ENCODE data around the gene SLC16A5. TPM values are rescaled to one million over a fixed set of nuclear protein-coding genes. Genes with fewer than 3 reads are reported as not detected.

Gene SLC16A5
- total RNA-seq, 2 donors from 2014 or later: 28.8 to 54.0 TPM

DNA sequence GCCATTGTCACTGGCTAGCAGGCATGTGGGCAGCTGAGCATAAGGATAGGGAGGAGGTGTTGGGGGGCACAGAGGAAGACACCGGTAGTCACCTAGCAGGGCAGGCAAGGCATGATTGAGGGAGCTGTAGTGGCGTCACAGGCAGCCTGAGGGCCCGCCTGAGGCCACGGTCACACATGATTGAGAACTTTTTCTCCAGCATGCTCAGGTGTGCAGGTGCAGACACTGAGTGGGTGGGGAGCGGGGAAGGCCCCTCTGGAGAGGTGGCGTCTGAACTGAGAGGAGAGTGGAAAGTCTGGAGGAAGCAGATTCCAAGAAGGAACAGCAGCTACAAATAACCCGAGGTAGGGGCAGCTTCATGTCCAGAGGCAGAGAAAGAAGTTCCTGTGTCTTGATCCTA, 11.1 kb downstream of the SLC16A5 start:
- DNase-seq: peak; percentile 54
- H3K4me3 ChIP-seq (ENCODE audit: low read length): no peak overlapping the region
- H3K27ac ChIP-seq (ENCODE audit: low read depth, low read length): no peak overlapping the region
- WGBS, 2 experiments (ENCODE audit: insufficient coverage in 1 of 2, insufficient read length in 1 of 2): 83 to 93% methylated on average over 5 to 7 of the region's 7 CpGs
- peaks cover 23% of the 10 kb centered on the region for H3K36me3 ChIP-seq (ENCODE audit: control insufficient read depth, insufficient read depth, low read length)
- H3K4me1 ChIP-seq (ENCODE audit: control insufficient read depth, insufficient read depth, low read length): peaks cover 4% of the 10 kb centered on the region
- Mint-ChIP-seq H3K27me3 (ENCODE audit: insufficient read depth) (no peaks in the 10 kb centered on the region), H3K4me3 (no peak overlapping the region), H3K4me1 (peaks cover 24% of the 10 kb centered on the region), H3K36me3 (ENCODE audit: low read depth) (peaks cover 60% of the 10 kb centered on the region), H3K27ac (peak overlapping the region; percentile 69), H3K9me3 (no peaks in the 10 kb centered on the region)
- no peak overlapping the region for H3K9ac ChIP-seq (ENCODE audit: extremely low read depth, low read length, poor library complexity, severe bottlenecking)
- TF ChIP-seq CTCF (conservative IDR thresholded peaks at IDR 0.05): no peak
- H3K9me3 ChIP-seq (ENCODE audit: control insufficient read depth, low read length): no peaks in the 10 kb centered on the region
- no peaks in the 10 kb centered on the region for H3K27me3 ChIP-seq (ENCODE audit: control insufficient read depth, insufficient read depth, low read length, poor library complexity, severe bottlenecking)

- Mint-ChIP-seq H3K27ac (no peak overlapping the region), H3K4me3 (no peak overlapping the region), H3K36me3 (ENCODE audit: low read depth) (peaks cover 61% of the 10 kb centered on the region), H3K27me3 (ENCODE audit: insufficient read depth) (no peaks in the 10 kb centered on the region), H3K4me1 (peaks cover 31% of the 10 kb centered on the region), H3K9me3 (no peaks in the 10 kb centered on the region)
- Histone ChIP-seq H3K9me3 (ENCODE audit: control insufficient read depth, low read length) (no peaks in the 10 kb centered on the region), H3K27ac (ENCODE audit: low read depth, low read length) (no peak overlapping the region), H3K36me3 (ENCODE audit: control insufficient read depth, insufficient read depth, low read length) (peaks cover 21% of the 10 kb centered on the region), H3K9ac (ENCODE audit: extremely low read depth, low read length, poor library complexity, severe bottlenecking) (no peak overlapping the region), H3K4me3 (ENCODE audit: low read length) (no peak overlapping the region), H3K4me1 (ENCODE audit: control insufficient read depth, insufficient read depth, low read length) (peaks cover 10% of the 10 kb centered on the region), H3K27me3 (ENCODE audit: control insufficient read depth, insufficient read depth, low read length, poor library complexity, severe bottlenecking) (no peaks in the 10 kb centered on the region)
- 96 to 97% methylated on average over 28 to 31 of the region's 31 CpGs for WGBS, 2 experiments (ENCODE audit: insufficient coverage in 1 of 2, insufficient read length in 1 of 2)
- DNase-seq: peak; percentile 54
- TF ChIP-seq CTCF (conservative IDR thresholded peaks at IDR 0.05): no peak
These were observed 12.3 kb downstream of the SLC16A5 start for GRCh38 chr17:75099881-75100595.

DNA sequence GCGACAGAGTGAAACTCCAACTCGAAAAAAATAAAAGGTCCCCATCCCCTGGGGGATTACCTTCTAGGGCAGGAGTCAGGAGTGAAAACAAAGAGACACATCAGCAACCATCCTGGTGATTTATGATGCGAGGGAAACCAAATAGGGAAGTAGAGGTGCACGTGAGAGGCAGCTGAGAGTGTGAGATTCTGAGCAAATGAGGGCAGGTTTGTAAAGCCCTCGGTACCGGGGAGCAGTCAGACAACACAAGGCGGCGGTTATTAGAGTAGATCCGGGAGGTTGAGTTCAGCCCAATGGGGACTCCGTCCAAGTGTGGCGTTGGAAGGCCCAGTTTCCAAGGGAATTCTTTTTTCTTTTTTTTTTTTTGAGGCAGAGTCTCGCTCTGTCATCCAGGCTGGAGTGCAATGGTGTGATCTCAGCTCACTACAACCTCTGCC, 14.6 kb downstream of the SLC16A5 start:
- H3K9ac ChIP-seq (ENCODE audit: extremely low read depth, low read length, poor library complexity, severe bottlenecking): no peak overlapping the region
- H3K27me3 Mint-ChIP-seq (ENCODE audit: insufficient read depth): no peaks in the 10 kb centered on the region
- peaks cover 21% of the 10 kb centered on the region for H3K36me3 ChIP-seq (ENCODE audit: control insufficient read depth, insufficient read depth, low read length)
- no peaks in the 10 kb centered on the region for H3K9me3 Mint-ChIP-seq
- no peaks in the 10 kb centered on the region for H3K27me3 ChIP-seq (ENCODE audit: control insufficient read depth, insufficient read depth, low read length, poor library complexity, severe bottlenecking)
- H3K4me1 Mint-ChIP-seq: peaks cover 33% of the 10 kb centered on the region
- peak; percentile 60 for DNase-seq
- no peak overlapping the region for H3K4me3 ChIP-seq (ENCODE audit: low read length)
- H3K36me3 Mint-ChIP-seq (ENCODE audit: low read depth): peaks cover 64% of the 10 kb centered on the region
- no peaks in the 10 kb centered on the region for H3K9me3 ChIP-seq (ENCODE audit: control insufficient read depth, low read length)
- H3K27ac ChIP-seq (ENCODE audit: low read depth, low read length): no peak overlapping the region
- WGBS, 2 experiments (ENCODE audit: insufficient coverage in 1 of 2, insufficient read length in 1 of 2): 77 to 81% methylated on average over 12 of the region's 12 CpGs
- peaks cover 23% of the 10 kb centered on the region for H3K4me1 ChIP-seq (ENCODE audit: control insufficient read depth, insufficient read depth, low read length)
- H3K27ac Mint-ChIP-seq: peak overlapping the region; percentile 81
- H3K4me3 Mint-ChIP-seq: no peak overlapping the region
- no peak for TF ChIP-seq CTCF (conservative IDR thresholded peaks at IDR 0.05)

Data from endodermal cell (in vitro differentiated cells).